ENCODE measurements around the gene MEOX2. TPM values are rescaled to one million over a fixed set of nuclear protein-coding genes. Genes with fewer than 3 reads are reported as not detected.

MEOX2 gene
- total RNA-seq, 1 experiment from 2014 or later, result not detected

DNA sequence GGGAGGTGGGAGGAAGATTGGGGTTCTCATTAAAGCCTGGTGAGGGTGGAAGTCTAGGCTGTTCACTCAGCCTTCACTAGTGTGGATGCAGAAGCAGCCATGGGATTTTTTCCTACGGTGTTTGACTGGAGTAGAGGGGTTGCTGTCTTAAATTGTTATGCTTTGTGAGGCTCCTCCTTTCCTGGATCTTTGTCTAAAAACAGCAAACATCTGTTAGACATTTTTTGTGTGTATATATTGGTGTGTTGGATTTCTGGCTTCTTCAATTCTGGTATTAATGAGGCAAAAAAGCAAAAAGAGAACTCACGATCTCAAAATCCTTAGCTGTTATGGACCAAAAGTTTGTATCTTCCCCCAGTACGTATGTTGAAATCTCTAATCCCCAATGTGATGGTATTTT lies 28.2 kb downstream of the MEOX2 start:
- H3K27ac ChIP-seq (ENCODE audit: low read depth, low read length), result no peak overlapping the region
- CTCF ChIA-PET, result no interaction called here
- no peaks in the 10 kb centered on the region for H3K9me2 ChIP-seq (ENCODE audit: insufficient read depth)
- TF ChIP-seq YY1 (IDR thresholded peaks at IDR 0.05; ENCODE audit: extremely low read depth, insufficient replicate concordance, low read depth, low read length) (no peak), SIN3A (IDR thresholded peaks at IDR 0.05; ENCODE audit: low read depth) (no peak), REST (IDR thresholded peaks at IDR 0.05; ENCODE audit: low read depth) (no peak), JUND (IDR thresholded peaks at IDR 0.05) (no peak), TCF7L2 (IDR thresholded peaks at IDR 0.05; ENCODE audit: borderline replicate concordance, extremely low read depth, insufficient read depth, insufficient read length) (no peak)
- no peaks in the 10 kb centered on the region for H3K79me2 ChIP-seq (ENCODE audit: insufficient read depth, low read length)
- no peak overlapping the region for H3K4me2 ChIP-seq (ENCODE audit: low read length)
- H4K20me1 ChIP-seq (ENCODE audit: insufficient read depth), result no peaks in the 10 kb centered on the region
- H3K4me3 ChIP-seq (replicated peaks in 1 of 2; ENCODE audit: low read depth in 1 of 2, low read length in 2 of 2), result no peak overlapping the region
- no TSS peak for BruUV-seq (replicated peaks)
- no peaks in the 10 kb centered on the region for H3K9me3 ChIP-seq (ENCODE audit: control insufficient read depth in 1 of 2, insufficient read depth in 1 of 2, low read depth in 1 of 2, low read length in 2 of 2)
- H2AFZ ChIP-seq (ENCODE audit: low read depth, low read length, poor library complexity, severe bottlenecking), result no peak overlapping the region
- POLR2A ChIA-PET, result no interaction called here
- H3K4me1 ChIP-seq (ENCODE audit: control insufficient read depth in 1 of 2, insufficient read depth in 2 of 2, low read length in 2 of 2), result no peaks in the 10 kb centered on the region
- ATAC-seq (no peak), DNase-seq (ENCODE audit: low read depth, low spot score) (no peak)
- RAD21 ChIA-PET (ENCODE audit: low non-redundant PET in 1 of 2, low total read pairs in 2 of 2, uncharacterized antibody in 2 of 2, unreplicated experiment in 2 of 2), result no interaction called here
- H3K36me3 ChIP-seq (ENCODE audit: control insufficient read depth in 1 of 2, insufficient read depth in 2 of 2, low read length in 2 of 2), result no peaks in the 10 kb centered on the region
- intact Hi-C loops (cut with micrococcal nuclease), result no loop called here
- no peak overlapping the region for H3K9ac ChIP-seq (ENCODE audit: low read length)
- no peaks in the 10 kb centered on the region for H3K27me3 ChIP-seq (ENCODE audit: insufficient read depth, low read length)

DNA sequence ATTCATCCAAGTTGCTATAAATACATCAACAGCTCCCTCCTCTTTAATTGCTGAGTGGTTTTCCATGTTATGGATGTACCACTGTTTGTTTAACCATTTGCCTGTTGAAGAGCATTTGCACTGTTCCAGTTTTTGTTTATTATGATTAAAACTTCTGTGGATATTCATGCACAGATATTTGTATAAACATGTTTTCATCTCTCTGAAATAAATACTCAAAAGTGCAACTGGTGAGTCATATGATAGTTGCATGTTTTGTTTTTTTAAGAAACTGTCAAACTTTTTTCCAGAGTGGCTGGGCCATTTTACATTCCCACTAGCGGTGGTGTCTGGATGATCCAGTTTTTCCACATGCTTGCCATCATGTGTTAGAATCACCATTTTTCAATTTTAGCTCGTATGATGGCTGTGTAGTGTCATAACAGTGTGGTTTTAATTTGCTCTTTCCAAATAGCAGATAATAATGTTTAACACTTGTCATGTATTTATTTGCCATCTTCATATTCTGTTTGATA lies 33.6 kb downstream of the MEOX2 start:
- no TSS peak for BruUV-seq (replicated peaks)
- no peak overlapping the region for H3K9ac ChIP-seq (ENCODE audit: low read length)
- H3K4me3 ChIP-seq (replicated peaks in 1 of 2; ENCODE audit: low read depth in 1 of 2, low read length in 2 of 2), result no peak overlapping the region
- no peak overlapping the region for H3K27ac ChIP-seq (ENCODE audit: low read depth, low read length)
- ChIA-PET CTCF (no interaction called here), POLR2A (no interaction called here), RAD21 (ENCODE audit: low non-redundant PET in 1 of 2, low total read pairs in 2 of 2, uncharacterized antibody in 2 of 2, unreplicated experiment in 2 of 2) (no interaction called here)
- H3K27me3 ChIP-seq (ENCODE audit: insufficient read depth, low read length), result no peaks in the 10 kb centered on the region
- no peaks in the 10 kb centered on the region for H3K36me3 ChIP-seq (ENCODE audit: control insufficient read depth in 1 of 2, insufficient read depth in 2 of 2, low read length in 2 of 2)
- TF ChIP-seq FOSL1 (IDR thresholded peaks at IDR 0.05; ENCODE audit: low read depth) (no peak), ELF1 (IDR thresholded peaks at IDR 0.05; ENCODE audit: borderline replicate concordance, low read depth) (no peak), EZH2phosphoT487 (IDR thresholded peaks at IDR 0.05; ENCODE audit: borderline replicate concordance) (no peak)
- TF ChIP-seq, protein P1, sequence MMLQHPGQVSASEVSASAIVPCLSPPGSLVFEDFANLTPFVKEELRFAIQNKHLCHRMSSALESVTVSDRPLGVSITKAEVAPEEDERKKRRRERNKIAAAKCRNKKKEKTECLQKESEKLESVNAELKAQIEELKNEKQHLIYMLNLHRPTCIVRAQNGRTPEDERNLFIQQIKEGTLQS (IDR thresholded peaks at IDR 0.05), result no peak
- ATAC-seq (no peak), DNase-seq (ENCODE audit: low read depth, low spot score) (no peak)
- no peaks in the 10 kb centered on the region for H3K9me2 ChIP-seq (ENCODE audit: insufficient read depth)
- intact Hi-C loops (cut with micrococcal nuclease), result no loop called here
- H3K4me1 ChIP-seq (ENCODE audit: control insufficient read depth in 1 of 2, insufficient read depth in 2 of 2, low read length in 2 of 2), result no peaks in the 10 kb centered on the region
- no peaks in the 10 kb centered on the region for H3K79me2 ChIP-seq (ENCODE audit: insufficient read depth, low read length)
- H2AFZ ChIP-seq (ENCODE audit: low read depth, low read length, poor library complexity, severe bottlenecking), result no peak overlapping the region
- no peaks in the 10 kb centered on the region for H3K9me3 ChIP-seq (ENCODE audit: control insufficient read depth in 1 of 2, insufficient read depth in 1 of 2, low read depth in 1 of 2, low read length in 2 of 2)
- H4K20me1 ChIP-seq (ENCODE audit: insufficient read depth), result no peaks in the 10 kb centered on the region
- no peak overlapping the region for H3K4me2 ChIP-seq (ENCODE audit: low read length)
